HUES48 (cell line): ENCODE results near the gene LARP4B.

Experiments used
- H3K27ac ChIP-seq: one replicate; pipeline ENCODE4 v1.7.0; 2013; ENCODE audit warnings: low read depth, low read length, inconsistent platforms
- H3K27me3 ChIP-seq: 2 replicates; pipeline ENCODE4 v1.6.1; 2013; ENCODE audit warnings: mild to moderate bottlenecking, low read length; ENCODE audit not compliant: control insufficient read depth, insufficient read depth
- H3K36me3 ChIP-seq: 2 replicates; pipeline ENCODE4 v1.6.1; 2013; ENCODE audit warnings: low read length; ENCODE audit not compliant: control insufficient read depth, insufficient read depth
- H3K4me1 ChIP-seq: 2 replicates; pipeline ENCODE4 v1.6.1; 2013; ENCODE audit warnings: mild to moderate bottlenecking, low read length; ENCODE audit not compliant: control insufficient read depth, insufficient read depth
- H3K4me3 ChIP-seq: 2 replicates; pipeline ENCODE4 v1.5.1; 2013; ENCODE audit warnings: mild to moderate bottlenecking, low read depth, low read length
- H3K9ac ChIP-seq: 2 replicates; pipeline ENCODE4 v1.6.1; 2013; ENCODE audit warnings: mild to moderate bottlenecking, low read depth, low read length, moderate library complexity
- H3K9me3 ChIP-seq: 2 replicates; pipeline ENCODE4 v1.6.1; 2013; ENCODE audit warnings: low read length; ENCODE audit not compliant: control insufficient read depth, insufficient read depth

Gene LARP4B

GRCh38 chr10:896982-897381, 34.5 kb downstream of the LARP4B start:
- H3K9ac ChIP-seq: no peak overlapping the region
- H3K27ac ChIP-seq: no peak overlapping the region
- no peak overlapping the region for H3K4me3 ChIP-seq
- H3K9me3 ChIP-seq: no peaks in the 10 kb centered on the region
- no peaks in the 10 kb centered on the region for H3K27me3 ChIP-seq
- H3K4me1 ChIP-seq: 0 out of 2 replicates have a peak, but pooled peaks cover 2% of the 10 kb centered on the region
- H3K36me3 ChIP-seq: no peaks in the 10 kb centered on the region

- Histone ChIP-seq H3K36me3 (0 out of 2 replicates have a peak, but pooled peaks cover 2% of the 10 kb centered on the region), H3K4me1 (0 out of 2 replicates have a peak, but pooled peaks cover 2% of the 10 kb centered on the region), H3K27me3 (no peaks in the 10 kb centered on the region)
Measured at GRCh38 chr10:895324-895723, 36.2 kb downstream of the LARP4B start.

GRCh38 chr10:878895-879294, 52.6 kb downstream of the LARP4B start:
- no peaks in the 10 kb centered on the region for H3K27me3 ChIP-seq
- H3K9me3 ChIP-seq: no peaks in the 10 kb centered on the region
- H3K27ac ChIP-seq: no peak overlapping the region
- H3K9ac ChIP-seq: no peak overlapping the region
- H3K4me3 ChIP-seq: no peak overlapping the region
- H3K4me1 ChIP-seq: no peaks in the 10 kb centered on the region
- peaks cover 86% of the 10 kb centered on the region for H3K36me3 ChIP-seq

More at GRCh38 chr10:895324-895723, 36.2 kb downstream of the LARP4B start:
- Histone ChIP-seq H3K27ac (no peak overlapping the region), H3K9me3 (no peaks in the 10 kb centered on the region), H3K4me3 (no peak overlapping the region), H3K9ac (no peak overlapping the region)

- no peaks in the 10 kb centered on the region for H3K4me1 ChIP-seq
- H3K27me3 ChIP-seq: no peaks in the 10 kb centered on the region
- H3K36me3 ChIP-seq: peaks cover 86% of the 10 kb centered on the region
- no peak overlapping the region for H3K4me3 ChIP-seq
- H3K9ac ChIP-seq: no peak overlapping the region
- H3K9me3 ChIP-seq: no peaks in the 10 kb centered on the region
- no peak overlapping the region for H3K27ac ChIP-seq
Measured at GRCh38 chr10:878333-878759, 53.2 kb downstream of the LARP4B start.

GRCh38 chr10:876438-876837, 55.1 kb downstream of the LARP4B start:
- H3K27me3 ChIP-seq: no peaks in the 10 kb centered on the region
- H3K27ac ChIP-seq: no peak overlapping the region
- H3K4me3 ChIP-seq: no peak overlapping the region
- no peaks in the 10 kb centered on the region for H3K4me1 ChIP-seq
- no peak overlapping the region for H3K9ac ChIP-seq
- H3K36me3 ChIP-seq: peaks cover 83% of the 10 kb centered on the region
- H3K9me3 ChIP-seq: no peaks in the 10 kb centered on the region

GRCh38 chr10:873020-873419, 58.5 kb downstream of the LARP4B start:
- Histone ChIP-seq H3K36me3 (peaks cover 68% of the 10 kb centered on the region), H3K27ac (no peak overlapping the region), H3K27me3 (no peaks in the 10 kb centered on the region), H3K4me3 (no peak overlapping the region), H3K4me1 (no peaks in the 10 kb centered on the region), H3K9ac (no peak overlapping the region), H3K9me3 (no peaks in the 10 kb centered on the region)

GRCh38 chr10:871951-872403, 59.5 kb downstream of the LARP4B start:
- Histone ChIP-seq H3K36me3 (peaks cover 60% of the 10 kb centered on the region), H3K9ac (no peak overlapping the region), H3K27ac (no peak overlapping the region), H3K4me1 (no peaks in the 10 kb centered on the region), H3K27me3 (no peaks in the 10 kb centered on the region), H3K4me3 (no peak overlapping the region), H3K9me3 (no peaks in the 10 kb centered on the region)

- H3K27me3 ChIP-seq: no peaks in the 10 kb centered on the region
- H3K36me3 ChIP-seq: peaks cover 54% of the 10 kb centered on the region
- no peak overlapping the region for H3K27ac ChIP-seq
- no peaks in the 10 kb centered on the region for H3K4me1 ChIP-seq
- H3K9ac ChIP-seq: no peak overlapping the region
- H3K9me3 ChIP-seq: no peaks in the 10 kb centered on the region
- no peak overlapping the region for H3K4me3 ChIP-seq
Measured at GRCh38 chr10:870564-871166, 60.8 kb downstream of the LARP4B start.

- Histone ChIP-seq H3K9ac (no peak overlapping the region), H3K9me3 (no peaks in the 10 kb centered on the region), H3K36me3 (peaks cover 46% of the 10 kb centered on the region), H3K27ac (no peak overlapping the region), H3K4me3 (no peak overlapping the region), H3K4me1 (no peaks in the 10 kb centered on the region), H3K27me3 (no peaks in the 10 kb centered on the region)
Measured at GRCh38 chr10:869171-869570, 62.3 kb downstream of the LARP4B start.

GRCh38 chr10:867807-868206, 63.7 kb downstream of the LARP4B start:
- H3K4me3 ChIP-seq: no peak overlapping the region
- no peaks in the 10 kb centered on the region for H3K4me1 ChIP-seq
- H3K9ac ChIP-seq: no peak overlapping the region
- no peaks in the 10 kb centered on the region for H3K27me3 ChIP-seq
- no peak overlapping the region for H3K27ac ChIP-seq
- H3K36me3 ChIP-seq: peaks cover 46% of the 10 kb centered on the region
- no peaks in the 10 kb centered on the region for H3K9me3 ChIP-seq

- Histone ChIP-seq H3K9me3 (no peaks in the 10 kb centered on the region), H3K27ac (no peak overlapping the region), H3K4me3 (no peak overlapping the region), H3K4me1 (no peaks in the 10 kb centered on the region), H3K36me3 (peaks cover 47% of the 10 kb centered on the region), H3K27me3 (no peaks in the 10 kb centered on the region), H3K9ac (no peak overlapping the region)
Measured at GRCh38 chr10:866577-866941, 64.9 kb downstream of the LARP4B start.
